Midbrain (tissue), 1 donor: ENCODE results near the gene COL15A1.

Source experiments
- DNase-seq: peaks from one replicate; lab custom pipeline; 2025; lab: John Stamatoyannopoulos, UW

The COL15A1 gene

GRCh38 chr9:99056886-99057664 lies 113.4 kb downstream of the COL15A1 start:
- DNase-seq = no peak

- DNase-seq = peak; percentile 12
Observed at GRCh38 chr9:99057665-99058625, 114.2 kb downstream of the COL15A1 start.

GRCh38 chr9:99058964-99059921 lies 115.5 kb downstream of the COL15A1 start:
- DNase-seq = peak; percentile 11

- no peak for DNase-seq
Observed at GRCh38 chr9:99060621-99061020, 116.9 kb downstream of the COL15A1 start.

- DNase-seq = no peak
Observed at GRCh38 chr9:99062549-99062948, 118.8 kb downstream of the COL15A1 start.

GRCh38 chr9:99063522-99063921 lies 119.8 kb downstream of the COL15A1 start:
- DNase-seq = no peak

DNA sequence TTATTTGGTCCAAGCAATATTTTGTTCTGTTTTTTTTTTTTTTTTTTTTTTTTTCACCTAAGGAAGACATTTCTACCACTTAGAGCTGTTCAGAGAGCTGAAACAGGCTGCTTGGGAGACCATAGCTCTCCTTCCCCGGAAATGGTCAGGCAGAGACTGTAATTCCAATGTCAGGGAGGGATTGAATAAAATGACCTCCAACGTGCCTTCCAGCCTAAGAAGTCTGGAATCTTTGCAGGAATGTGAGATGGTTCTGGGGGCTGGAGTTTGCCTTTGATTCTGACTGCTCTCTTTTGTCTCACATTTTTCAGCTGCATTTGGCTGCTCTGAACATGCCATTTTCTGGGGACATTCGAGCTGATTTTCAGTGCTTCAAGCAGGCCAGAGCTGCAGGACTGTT lies 122.9 kb downstream of the COL15A1 start:
- DNase-seq = no peak

DNA sequence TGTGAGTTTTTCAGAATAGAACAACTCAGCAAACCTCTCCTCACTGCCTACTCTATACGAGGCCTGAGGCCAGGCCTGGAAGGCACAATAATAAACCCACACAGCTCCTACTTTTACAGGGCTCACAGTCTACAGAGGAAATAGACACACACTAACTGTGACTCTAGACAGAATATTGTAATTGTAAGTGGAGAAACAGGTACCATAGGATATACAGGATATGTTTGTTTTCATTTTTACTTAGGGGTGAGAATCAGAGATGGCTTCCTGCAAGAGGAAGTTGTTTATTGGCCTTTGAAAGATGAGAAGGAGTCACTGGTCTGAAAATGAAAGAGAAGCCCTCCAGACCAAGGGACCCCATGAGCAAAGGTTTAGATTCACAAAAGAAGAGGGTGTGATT lies 125.4 kb downstream of the COL15A1 start:
- no peak for DNase-seq

DNA sequence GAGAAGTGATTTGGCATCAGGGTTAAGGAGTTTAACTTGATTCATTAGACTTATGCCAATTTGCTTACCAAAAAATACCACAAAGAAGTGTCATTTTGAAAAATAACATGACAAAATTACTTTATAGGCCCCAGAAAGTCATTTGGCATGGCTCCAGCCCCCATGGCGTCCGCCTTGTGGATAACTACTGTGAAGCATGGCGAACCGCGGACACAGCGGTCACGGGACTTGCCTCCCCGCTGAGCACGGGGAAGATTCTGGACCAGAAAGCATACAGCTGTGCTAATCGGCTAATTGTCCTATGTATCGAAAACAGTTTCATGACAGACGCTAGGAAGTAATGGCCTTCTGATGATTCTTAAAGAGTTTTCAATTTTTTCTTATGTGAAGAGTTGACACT lies 125.8 kb downstream of the COL15A1 start:
- no peak for DNase-seq

DNA sequence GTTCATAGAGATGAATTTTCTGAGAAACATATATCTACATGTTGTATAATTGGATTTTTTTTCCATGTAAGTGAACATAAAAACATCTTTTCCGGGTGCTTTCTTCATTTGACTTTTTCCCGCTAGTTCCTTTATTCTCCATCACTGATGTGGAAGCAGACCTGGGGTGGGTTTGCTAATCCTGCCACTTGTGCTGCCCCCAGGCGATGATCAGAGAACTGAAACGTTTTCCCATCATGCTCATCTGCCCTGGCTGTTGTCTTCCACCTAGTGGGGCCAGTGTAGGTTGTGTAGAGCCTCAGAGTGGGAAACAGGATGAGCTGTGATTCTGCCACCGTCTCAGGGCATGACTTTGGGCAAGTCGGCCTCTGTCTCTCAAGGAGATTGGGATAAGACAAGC lies 127.0 kb downstream of the COL15A1 start:
- no peak for DNase-seq

DNA sequence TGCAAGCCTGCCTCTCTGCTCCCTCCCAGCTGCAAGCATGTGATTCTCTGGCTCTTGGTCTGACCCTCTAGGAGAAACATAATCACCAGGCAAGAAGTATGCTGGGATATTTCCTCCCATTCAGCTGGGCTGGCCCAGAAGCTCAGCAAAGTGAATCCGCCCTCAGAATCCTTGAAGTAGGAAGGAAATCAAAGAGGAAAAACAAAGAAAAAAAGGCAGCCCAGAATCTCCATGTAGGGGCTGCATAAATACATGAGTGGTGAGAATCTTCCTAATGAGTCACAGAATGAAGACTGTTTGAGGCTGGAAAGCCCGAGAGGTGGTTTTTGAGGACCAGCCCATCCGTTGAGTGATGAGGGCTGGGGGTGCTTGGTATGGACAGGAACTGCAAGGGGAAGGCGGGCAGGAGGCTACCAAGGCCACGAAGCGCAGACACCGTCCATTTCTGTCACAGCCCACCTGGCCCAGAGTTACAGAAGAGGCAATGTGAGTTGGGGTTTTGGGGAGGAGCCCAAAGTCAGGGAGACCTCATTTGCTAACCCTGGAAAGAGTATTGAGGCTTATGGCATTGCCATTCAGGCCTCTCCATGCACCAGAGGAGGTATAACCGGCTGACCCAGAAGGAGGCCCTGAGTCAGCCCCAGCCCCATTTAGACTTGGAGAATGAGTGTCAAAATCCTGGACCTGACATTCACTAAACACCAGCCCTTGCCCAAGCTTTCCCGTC lies 127.8 kb downstream of the COL15A1 start:
- no peak for DNase-seq

DNA sequence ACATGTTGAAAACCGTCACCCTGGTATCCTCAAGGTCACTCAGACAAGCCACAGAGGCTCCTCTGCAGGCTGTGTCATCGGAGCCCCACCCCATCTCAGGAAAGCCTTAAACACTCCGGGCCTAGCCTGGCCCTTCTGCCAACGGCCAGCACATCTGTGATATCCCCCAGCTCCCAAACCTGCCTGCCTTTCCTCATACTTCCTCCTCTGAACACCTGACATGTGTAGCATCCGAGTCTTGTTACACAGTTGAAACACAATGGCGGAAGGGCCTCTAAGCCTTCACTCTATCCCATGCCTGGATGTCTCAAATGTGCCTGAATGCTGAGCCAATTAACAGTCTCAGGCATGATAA lies 128.3 kb downstream of the COL15A1 start:
- DNase-seq = no peak

DNA sequence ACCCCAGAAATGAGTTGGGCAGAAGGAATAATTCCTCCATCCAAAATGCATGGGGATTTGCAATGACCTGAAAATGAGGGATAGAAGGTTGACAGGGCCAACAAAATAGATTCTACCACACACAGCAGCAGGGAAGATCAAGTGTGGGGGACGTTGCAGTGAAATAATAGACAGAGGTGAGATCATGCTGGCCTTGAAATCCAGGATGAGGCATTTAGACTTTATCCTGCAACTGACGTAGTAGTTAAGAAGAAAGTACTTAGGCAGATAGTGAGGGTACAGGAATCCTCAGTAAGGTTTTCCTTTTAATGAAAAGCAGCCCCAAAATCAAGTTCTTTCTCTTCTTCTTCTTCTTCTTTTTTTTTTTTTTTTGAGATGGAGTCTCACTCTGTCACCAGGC lies 129.6 kb downstream of the COL15A1 start:
- DNase-seq = no peak

- no peak for DNase-seq
Observed at GRCh38 chr9:99073985-99074901, 130.5 kb downstream of the COL15A1 start.

GRCh38 chr9:99074902-99075245 lies 131.2 kb downstream of the COL15A1 start:
- DNase-seq = no peak

DNA sequence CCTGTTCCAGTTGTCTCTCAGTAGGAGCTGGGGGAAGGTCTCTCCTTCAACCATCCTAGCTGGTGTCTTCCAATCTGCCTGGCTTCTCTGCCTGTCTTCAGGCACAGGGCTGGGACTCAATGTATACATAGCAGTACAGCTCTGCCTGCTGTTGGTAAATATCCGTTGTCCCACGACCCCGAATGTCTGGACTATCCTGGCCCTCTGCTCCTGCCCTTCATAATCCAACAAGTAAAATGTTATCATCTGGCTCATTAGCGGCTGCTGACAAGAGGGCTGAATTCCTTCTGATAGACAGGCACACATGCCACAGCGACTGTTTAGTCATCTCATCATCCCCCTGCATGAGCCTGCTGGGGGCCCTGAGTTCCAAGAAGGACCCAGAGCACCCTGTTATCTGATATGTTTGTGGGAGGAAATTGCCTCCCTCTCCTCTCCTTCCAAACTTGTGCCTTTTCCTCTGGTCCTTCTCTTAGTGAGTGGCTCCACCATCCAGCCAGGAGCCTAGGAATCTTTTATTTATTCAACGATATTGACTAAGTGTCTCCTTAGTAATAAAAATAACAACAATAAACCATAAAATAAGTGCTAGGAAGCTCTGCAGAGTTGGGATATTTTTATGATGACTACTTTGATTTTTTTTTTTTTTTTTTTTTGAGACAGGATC lies 131.7 kb downstream of the COL15A1 start:
- DNase-seq = no peak

GRCh38 chr9:99076030-99076429 lies 132.3 kb downstream of the COL15A1 start:
- no peak for DNase-seq

GRCh38 chr9:99076483-99077171 lies 132.9 kb downstream of the COL15A1 start:
- no peak for DNase-seq

- no peak for DNase-seq
Observed at GRCh38 chr9:99078717-99079116, 135.0 kb downstream of the COL15A1 start.
